Keratinocyte (primary cell): Measurements from ENCODE around the gene TBL2. TPM values are rescaled to one million over a fixed set of nuclear protein-coding genes. Genes with fewer than 3 reads are reported as not detected.

Source experiments
- DNase-seq: peaks from one replicate; pipeline ENCODE4 v3.0.0-alpha.2; 2011; ENCODE audit warnings: low read depth, missing footprints, low spot score
- FAIRE-seq: peaks from 2 replicates; lab custom pipeline; 2011; peaks lifted over from hg19 to GRCh38; lab: Jason Lieb, UNC
- H2AFZ ChIP-seq: 2 replicates; pipeline ENCODE4 v1.6.0; 2012; ENCODE audit warnings: low read length, control low read depth, inconsistent platforms; ENCODE audit not compliant: control insufficient read depth
- H3K27ac ChIP-seq: 2 replicates; pipeline ENCODE4 v1.5.1; 2011; ENCODE audit warnings: low read length; ENCODE audit not compliant: control insufficient read depth, insufficient read depth
- H3K27me3 ChIP-seq: 3 replicates; pipeline ENCODE4 v1.6.0; 2011; ENCODE audit warnings: low read length; ENCODE audit not compliant: control insufficient read depth, insufficient read depth; ENCODE audit errors: extremely low read depth
- H3K36me3 ChIP-seq, 2 experiments: 2 replicates in 1 of 2; 3 replicates in 1 of 2; pipeline ENCODE4 v1.5.1; 2011; ENCODE audit warnings: low read length in 2 of 2, mild to moderate bottlenecking in 1 of 2; ENCODE audit not compliant: control insufficient read depth in 2 of 2, insufficient read depth in 2 of 2; ENCODE audit errors: extremely low read depth in 1 of 2
- H3K4me1 ChIP-seq: 3 replicates; pipeline ENCODE4 v1.5.1; 2011; ENCODE audit warnings: low read length; ENCODE audit not compliant: control insufficient read depth, insufficient read depth; ENCODE audit errors: extremely low read depth
- H3K4me2 ChIP-seq: 3 replicates; pipeline ENCODE4 v1.6.0; 2011; ENCODE audit warnings: low read depth, low read length; ENCODE audit not compliant: control insufficient read depth, insufficient read depth; ENCODE audit errors: extremely low read depth
- H3K4me3 ChIP-seq, 3 experiments: fragments of 200-600 bp in 1 of 3; sonication (generic) in 1 of 3; 2 replicates in 2 of 3; 3 replicates in 1 of 3; pipeline ENCODE4 v1.5.1; 2011 to 2016; ENCODE audit warnings: low read length in 3 of 3, mild to moderate bottlenecking in 3 of 3, control low read depth in 2 of 3, inconsistent platforms in 1 of 3, low read depth in 1 of 3, mixed read lengths in 1 of 3, mixed run types in 1 of 3, moderate library complexity in 1 of 3; ENCODE audit not compliant: control insufficient read depth in 2 of 3, insufficient read depth in 2 of 3; ENCODE audit errors: extremely low read depth in 1 of 3
- H3K79me2 ChIP-seq: 2 replicates; pipeline ENCODE4 v1.6.0; 2012; ENCODE audit warnings: low read length; ENCODE audit not compliant: control insufficient read depth, insufficient read depth
- H3K9ac ChIP-seq: 3 replicates; pipeline ENCODE4 v1.6.0; 2011; ENCODE audit warnings: low read length; ENCODE audit not compliant: control insufficient read depth, insufficient read depth; ENCODE audit errors: extremely low read depth
- H3K9me1 ChIP-seq: 3 replicates; pipeline ENCODE4 v1.6.0; 2011; ENCODE audit warnings: low read length; ENCODE audit not compliant: control insufficient read depth, insufficient read depth; ENCODE audit errors: extremely low read depth
- H3K9me3 ChIP-seq: 2 replicates; pipeline ENCODE4 v1.5.1; 2012; ENCODE audit warnings: low read depth, low read length; ENCODE audit not compliant: control insufficient read depth
- H4K20me1 ChIP-seq: 3 replicates; pipeline ENCODE4 v1.6.0; 2011; ENCODE audit warnings: low read length; ENCODE audit not compliant: control insufficient read depth, insufficient read depth; ENCODE audit errors: extremely low read depth
- EZH2 ChIP-seq: IDR thresholded peaks from one replicate; pipeline ENCODE4 v1.6.1; 2012; ENCODE audit warnings: inconsistent platforms, mild to moderate bottlenecking, low read length, moderate library complexity
- dilution Hi-C: fragments of 300-500 bp; cut with MboI; formaldehyde crosslinking; loops from one replicate; pipeline ENCODE4 v1.7.0; 2020; ENCODE audit warnings: low sequenced_read_pairs; ENCODE audit not compliant: extremely low pct_ligation_motif_present
- polyA plus RNA-seq, 5 experiments: library from polyadenylated mRNA; depleted of rRNA in 3 of 5; stranded (reverse) in 3 of 5; stranded (forward) in 1 of 5; unstranded in 1 of 5; fragments of >200 nt; gene quantifications; 1 replicate in 1 of 5; 2 replicates in 3 of 5; 3 replicates in 1 of 5; pipeline versions ENCODE4 v1.2.1 to v1.2.3, GENCODE V29; 2011 to 2012; ENCODE audit warnings: missing spikeins in 2 of 5, low read depth in 1 of 5, low replicate concordance in 1 of 5
- TF ChIP-seq, protein P1 (sequence below), 3 experiments: IDR thresholded peaks in 1 of 3; conservative IDR thresholded peaks in 1 of 3; optimal IDR thresholded peaks in 1 of 3; 2 replicates in 2 of 3; 3 replicates in 1 of 3; pipeline versions ENCODE3 to v1.5.1; 2011; ENCODE audit warnings: low read length in 3 of 3, mild to moderate bottlenecking in 3 of 3, moderate library complexity in 2 of 3, control low read depth in 1 of 3, inconsistent platforms in 1 of 3; ENCODE audit not compliant: insufficient read depth in 2 of 3; ENCODE audit errors: extremely low read depth in 1 of 3

TBL2 gene
- polyA plus RNA-seq, 1 donor (not counting 4 experiments of a cell fraction or from before 2014, with no cell fraction given): 29.4 TPM

GRCh38 chr7:73625276-73625675, 46.9 kb upstream of the TBL2 start:
- H3K79me2 ChIP-seq: no peaks in the 10 kb centered on the region
- H3K9me1 ChIP-seq: no peaks in the 10 kb centered on the region
- no peak overlapping the region for H2AFZ ChIP-seq
- no peaks in the 10 kb centered on the region for H3K36me3 ChIP-seq
- no peak overlapping the region for H3K4me2 ChIP-seq
- FAIRE-seq (no peak), DNase-seq (no peak)
- H3K9me3 ChIP-seq: no peaks in the 10 kb centered on the region
- peaks cover 8% of the 10 kb centered on the region for H3K4me1 ChIP-seq
- no peak for TF ChIP-seq EZH2
- TF ChIP-seq, protein P1, sequence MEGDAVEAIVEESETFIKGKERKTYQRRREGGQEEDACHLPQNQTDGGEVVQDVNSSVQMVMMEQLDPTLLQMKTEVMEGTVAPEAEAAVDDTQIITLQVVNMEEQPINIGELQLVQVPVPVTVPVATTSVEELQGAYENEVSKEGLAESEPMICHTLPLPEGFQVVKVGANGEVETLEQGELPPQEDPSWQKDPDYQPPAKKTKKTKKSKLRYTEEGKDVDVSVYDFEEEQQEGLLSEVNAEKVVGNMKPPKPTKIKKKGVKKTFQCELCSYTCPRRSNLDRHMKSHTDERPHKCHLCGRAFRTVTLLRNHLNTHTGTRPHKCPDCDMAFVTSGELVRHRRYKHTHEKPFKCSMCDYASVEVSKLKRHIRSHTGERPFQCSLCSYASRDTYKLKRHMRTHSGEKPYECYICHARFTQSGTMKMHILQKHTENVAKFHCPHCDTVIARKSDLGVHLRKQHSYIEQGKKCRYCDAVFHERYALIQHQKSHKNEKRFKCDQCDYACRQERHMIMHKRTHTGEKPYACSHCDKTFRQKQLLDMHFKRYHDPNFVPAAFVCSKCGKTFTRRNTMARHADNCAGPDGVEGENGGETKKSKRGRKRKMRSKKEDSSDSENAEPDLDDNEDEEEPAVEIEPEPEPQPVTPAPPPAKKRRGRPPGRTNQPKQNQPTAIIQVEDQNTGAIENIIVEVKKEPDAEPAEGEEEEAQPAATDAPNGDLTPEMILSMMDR (optimal IDR thresholded peaks at IDR 0.05 in 1 of 3, IDR thresholded peaks at IDR 0.05 in 1 of 3, conservative IDR thresholded peaks at IDR 0.05 in 1 of 3; ENCODE audit: extremely low read depth in 1 of 3, insufficient read depth in 2 of 3, low read length in 3 of 3): no peak
- peaks cover 46% of the 10 kb centered on the region for H3K27me3 ChIP-seq
- H4K20me1 ChIP-seq: no peaks in the 10 kb centered on the region
- no peak overlapping the region for H3K9ac ChIP-seq
- H3K27ac ChIP-seq: no peak overlapping the region
- dilution Hi-C loops: no loop called here
- no peak overlapping the region for H3K4me3 ChIP-seq

- no peaks in the 10 kb centered on the region for H3K79me2 ChIP-seq
- H4K20me1 ChIP-seq: no peaks in the 10 kb centered on the region
- FAIRE-seq: no peak
- peaks cover 8% of the 10 kb centered on the region for H3K4me1 ChIP-seq
- no peaks in the 10 kb centered on the region for H3K9me3 ChIP-seq
- no peak overlapping the region for H3K4me2 ChIP-seq
- no peak overlapping the region for H3K27ac ChIP-seq
- dilution Hi-C loops: no loop called here
- H3K9ac ChIP-seq: no peak overlapping the region
- DNase-seq: no peak
- H3K27me3 ChIP-seq: peaks cover 46% of the 10 kb centered on the region
- H3K9me1 ChIP-seq: no peaks in the 10 kb centered on the region
- no peak overlapping the region for H3K4me3 ChIP-seq
- H3K36me3 ChIP-seq: no peaks in the 10 kb centered on the region
- H2AFZ ChIP-seq: no peak overlapping the region
- TF ChIP-seq EZH2: no peak
- TF ChIP-seq, protein P1 (optimal IDR thresholded peaks at IDR 0.05 in 1 of 3, IDR thresholded peaks at IDR 0.05 in 1 of 3, conservative IDR thresholded peaks at IDR 0.05 in 1 of 3; ENCODE audit: extremely low read depth in 1 of 3, insufficient read depth in 2 of 3, low read length in 3 of 3): no peak
Measured at GRCh38 chr7:73624669-73625001, 46.3 kb upstream of the TBL2 start.
